ENCODE results near the gene TMEM175.

Gene TMEM175

DNA sequence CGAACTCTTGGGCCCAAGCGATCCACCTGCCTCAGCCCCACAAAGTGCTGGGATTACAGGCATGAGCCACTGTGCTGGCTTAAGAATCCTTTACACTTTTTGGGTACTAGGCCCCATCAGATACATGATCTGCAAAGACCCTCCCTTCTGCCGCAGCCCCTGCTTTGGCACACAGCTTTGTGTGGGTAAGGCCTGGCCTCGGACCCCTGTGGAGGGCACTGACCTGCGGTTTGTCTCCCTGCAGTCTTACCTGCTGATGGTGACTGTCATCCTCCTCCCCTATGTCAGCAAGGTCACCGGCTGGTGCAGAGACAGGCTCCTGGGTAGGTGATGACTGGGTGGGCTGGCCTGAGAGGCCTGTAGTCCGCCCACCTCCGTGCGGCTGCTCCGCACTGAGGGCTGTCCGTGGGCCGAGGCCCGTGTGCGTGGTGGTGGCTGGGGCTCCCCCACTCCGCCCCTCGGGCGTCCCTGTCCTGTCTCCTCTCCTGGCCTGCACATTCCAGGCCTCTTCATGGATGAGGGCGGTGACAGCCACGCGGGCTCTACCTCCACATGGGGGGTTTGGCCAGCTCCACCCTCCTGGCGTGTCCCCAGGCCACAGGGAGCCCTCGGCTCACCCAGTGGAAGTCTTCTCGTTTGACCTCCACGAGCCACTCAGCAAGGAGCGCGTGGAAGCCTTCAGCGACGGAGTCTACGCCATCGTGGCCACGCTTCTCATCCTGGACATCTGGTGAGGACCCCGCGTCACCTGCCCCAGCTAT is 23.1 kb downstream of the TMEM175 start:
- H3K27ac ChIP-seq: no peak overlapping the region
- TF ChIP-seq, protein P1, sequence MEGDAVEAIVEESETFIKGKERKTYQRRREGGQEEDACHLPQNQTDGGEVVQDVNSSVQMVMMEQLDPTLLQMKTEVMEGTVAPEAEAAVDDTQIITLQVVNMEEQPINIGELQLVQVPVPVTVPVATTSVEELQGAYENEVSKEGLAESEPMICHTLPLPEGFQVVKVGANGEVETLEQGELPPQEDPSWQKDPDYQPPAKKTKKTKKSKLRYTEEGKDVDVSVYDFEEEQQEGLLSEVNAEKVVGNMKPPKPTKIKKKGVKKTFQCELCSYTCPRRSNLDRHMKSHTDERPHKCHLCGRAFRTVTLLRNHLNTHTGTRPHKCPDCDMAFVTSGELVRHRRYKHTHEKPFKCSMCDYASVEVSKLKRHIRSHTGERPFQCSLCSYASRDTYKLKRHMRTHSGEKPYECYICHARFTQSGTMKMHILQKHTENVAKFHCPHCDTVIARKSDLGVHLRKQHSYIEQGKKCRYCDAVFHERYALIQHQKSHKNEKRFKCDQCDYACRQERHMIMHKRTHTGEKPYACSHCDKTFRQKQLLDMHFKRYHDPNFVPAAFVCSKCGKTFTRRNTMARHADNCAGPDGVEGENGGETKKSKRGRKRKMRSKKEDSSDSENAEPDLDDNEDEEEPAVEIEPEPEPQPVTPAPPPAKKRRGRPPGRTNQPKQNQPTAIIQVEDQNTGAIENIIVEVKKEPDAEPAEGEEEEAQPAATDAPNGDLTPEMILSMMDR (conservative IDR thresholded peaks at IDR 0.05): no peak

GRCh38 chr4:955931-956381 is 23.7 kb downstream of the TMEM175 start:
- TF ChIP-seq, protein P1 (conservative IDR thresholded peaks at IDR 0.05): no peak
- no peak overlapping the region for H3K27ac ChIP-seq

GRCh38 chr4:956531-957230 is 24.4 kb downstream of the TMEM175 start:
- no peak overlapping the region for H3K27ac ChIP-seq
- TF ChIP-seq, protein P1 (conservative IDR thresholded peaks at IDR 0.05): no peak

DNA sequence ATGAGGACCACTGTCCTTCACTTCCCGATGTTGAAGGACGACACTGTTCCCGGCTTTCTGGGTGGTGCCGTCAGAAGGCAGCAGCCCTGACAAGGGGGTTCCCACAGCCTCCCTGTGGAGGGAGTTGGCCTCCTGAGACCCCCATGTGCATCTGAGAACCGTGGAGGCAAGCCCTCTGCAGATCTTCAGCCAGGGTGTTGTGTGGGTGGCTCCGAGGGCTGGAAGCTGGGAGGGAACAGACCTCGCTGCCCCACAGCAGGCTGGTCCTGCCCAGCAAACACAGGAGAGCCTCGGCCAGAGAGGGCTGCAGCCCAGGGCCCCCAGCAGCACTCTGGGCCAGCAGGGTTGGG is 24.9 kb downstream of the TMEM175 start:
- TF ChIP-seq, protein P1 (conservative IDR thresholded peaks at IDR 0.05): no peak
- no peak overlapping the region for H3K27ac ChIP-seq

- TF ChIP-seq, protein P1 (conservative IDR thresholded peaks at IDR 0.05): no peak
- no peak overlapping the region for H3K27ac ChIP-seq
Observed at GRCh38 chr4:957581-958313, 25.5 kb downstream of the TMEM175 start.

- H3K27ac ChIP-seq: no peak overlapping the region
- TF ChIP-seq, protein P1 (conservative IDR thresholded peaks at IDR 0.05): no peak
Observed at GRCh38 chr4:958314-958665, 26.0 kb downstream of the TMEM175 start.

DNA sequence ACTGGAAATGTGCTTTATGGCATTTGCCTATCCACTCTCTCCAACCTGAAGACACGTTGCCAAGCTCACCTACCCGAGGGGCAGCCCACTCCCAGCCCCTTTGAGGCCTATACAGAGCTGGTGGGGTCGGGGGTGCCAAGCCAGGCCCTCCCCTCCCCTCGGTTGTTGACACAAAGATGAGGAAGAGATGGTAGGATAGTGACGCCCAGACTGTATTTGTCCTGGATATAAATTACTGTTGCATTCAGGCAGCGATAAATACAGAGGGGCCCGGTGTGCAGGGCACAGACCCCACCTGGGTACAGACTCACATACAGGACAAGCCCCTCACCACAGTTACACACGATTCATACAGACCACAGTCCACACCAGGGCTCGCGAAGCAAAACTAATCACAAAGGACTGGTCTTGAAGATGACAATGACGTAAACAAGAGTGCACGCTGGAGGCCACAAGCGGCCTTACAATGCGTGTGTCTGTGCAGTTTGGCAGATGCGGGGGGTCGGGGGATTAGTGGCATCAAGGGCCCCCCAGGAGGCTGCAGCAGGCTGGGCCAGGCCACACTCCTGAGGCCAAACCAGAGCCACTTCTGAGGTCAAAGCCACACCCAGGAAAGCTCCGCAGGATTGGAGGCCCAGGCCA is 26.6 kb downstream of the TMEM175 start:
- TF ChIP-seq, protein P1 (conservative IDR thresholded peaks at IDR 0.05): no peak
- no peak overlapping the region for H3K27ac ChIP-seq
